Activated CD8-positive, alpha-beta memory T cell treated with anti-CD3 and anti-CD28 coated beads, Interleukin-2, amount 50 U/mL, for 4 hours (primary cell): Measurements from ENCODE around the gene SRD5A1.
A peak's percentile ranks its signal among the peaks of the same experiment; 100 is the strongest.

ENCODE experiments used
- DNase-seq: peaks from one replicate; pipeline ENCODE4 v3.0.0-alpha.2; 2020

Gene SRD5A1

GRCh38 chr5:6714226-6715041 is 81.2 kb downstream of the SRD5A1 start:
- peak; percentile 35 for DNase-seq

- no peak for DNase-seq
Measured at GRCh38 chr5:6715271-6715670, 82.0 kb downstream of the SRD5A1 start.

DNA sequence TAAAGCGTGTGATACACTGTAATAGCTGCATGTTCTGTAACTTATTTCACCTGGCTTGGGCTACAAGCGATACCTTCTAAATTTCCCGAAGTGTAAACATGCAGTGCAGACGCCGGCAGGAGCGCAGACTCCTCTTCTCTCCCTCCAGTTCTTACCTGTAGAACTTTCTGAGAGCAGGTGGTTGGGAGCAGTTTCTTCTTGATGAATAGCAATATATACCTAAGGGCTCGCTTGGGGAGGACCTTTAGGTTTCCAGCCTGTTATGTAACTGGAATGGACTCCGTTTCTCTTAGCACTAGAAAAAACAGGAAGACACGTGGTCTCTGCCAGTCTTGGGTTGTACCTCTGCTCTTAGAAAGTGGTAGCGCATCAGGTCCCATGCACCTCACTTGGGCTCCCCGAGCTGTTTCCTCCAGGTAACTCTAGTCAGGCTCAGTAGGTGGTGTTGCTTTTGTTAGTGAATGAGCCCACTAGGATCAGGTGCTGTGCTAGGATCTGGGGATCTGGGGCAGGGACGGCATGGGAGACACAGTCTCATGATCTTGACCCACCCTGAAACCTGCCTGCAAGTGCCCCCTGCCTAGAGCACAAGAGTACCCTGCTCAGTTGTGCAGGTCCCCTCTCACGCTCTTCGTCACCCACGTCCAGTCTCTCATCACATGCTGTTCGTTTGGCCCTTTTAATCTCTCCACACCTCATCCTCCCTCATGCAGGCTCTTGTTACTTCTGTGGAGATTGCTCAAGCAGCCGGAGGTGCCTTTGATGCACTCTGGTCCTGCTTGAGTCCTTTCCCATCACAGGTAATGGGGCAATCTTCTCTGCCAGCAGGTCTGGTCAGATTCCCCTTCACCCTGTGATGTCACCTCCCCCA is 82.8 kb downstream of the SRD5A1 start:
- DNase-seq = no peak

- no peak for DNase-seq
Measured at GRCh38 chr5:6716629-6717149, 83.4 kb downstream of the SRD5A1 start.

DNA sequence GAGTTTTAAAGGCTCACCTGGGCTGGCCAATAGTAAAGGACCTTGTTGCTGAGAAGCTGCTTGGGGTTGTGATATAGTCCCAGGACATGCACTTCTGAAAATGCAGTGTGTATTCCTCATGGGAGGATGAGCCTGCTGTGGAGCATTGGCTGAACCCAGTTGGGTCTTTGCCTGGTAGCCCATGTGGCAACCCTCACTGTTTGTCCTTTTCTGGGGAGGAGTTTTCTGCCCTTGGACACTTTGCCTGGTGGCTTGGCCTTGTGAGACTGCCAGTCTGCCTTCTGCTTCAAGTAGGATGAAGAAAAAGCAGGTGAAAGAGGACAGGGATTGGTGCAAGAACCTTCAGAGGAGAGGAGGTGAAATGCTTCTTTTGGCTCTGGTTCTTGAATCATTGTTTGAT is 84.0 kb downstream of the SRD5A1 start:
- DNase-seq = no peak

GRCh38 chr5:6717687-6718086 is 84.4 kb downstream of the SRD5A1 start:
- no peak for DNase-seq

DNA sequence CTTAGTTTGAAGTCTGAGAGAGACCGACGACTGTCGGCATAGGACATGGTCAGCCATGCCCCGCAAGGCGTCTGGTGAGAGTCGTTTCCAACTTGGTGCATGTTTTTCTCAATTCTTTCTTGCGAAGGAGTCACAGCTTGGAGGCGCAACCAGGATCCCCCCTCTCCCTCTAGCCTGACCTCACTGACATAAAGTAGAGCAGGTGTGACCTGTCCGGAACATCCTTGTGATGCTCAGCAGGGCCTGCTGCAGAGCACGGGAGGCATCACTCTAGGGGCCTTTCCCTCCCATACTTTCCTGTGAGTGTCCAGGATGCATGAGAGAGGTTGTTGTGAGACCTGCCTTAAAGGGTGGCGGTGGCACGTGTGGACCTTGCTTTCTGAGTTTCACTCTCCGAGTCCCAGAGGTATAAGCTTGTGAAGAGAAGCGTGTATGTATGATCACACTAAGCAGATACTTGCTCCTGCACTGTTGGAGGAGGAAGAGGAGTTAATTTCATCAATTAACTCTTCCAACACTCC is 85.0 kb downstream of the SRD5A1 start:
- no peak for DNase-seq

DNA sequence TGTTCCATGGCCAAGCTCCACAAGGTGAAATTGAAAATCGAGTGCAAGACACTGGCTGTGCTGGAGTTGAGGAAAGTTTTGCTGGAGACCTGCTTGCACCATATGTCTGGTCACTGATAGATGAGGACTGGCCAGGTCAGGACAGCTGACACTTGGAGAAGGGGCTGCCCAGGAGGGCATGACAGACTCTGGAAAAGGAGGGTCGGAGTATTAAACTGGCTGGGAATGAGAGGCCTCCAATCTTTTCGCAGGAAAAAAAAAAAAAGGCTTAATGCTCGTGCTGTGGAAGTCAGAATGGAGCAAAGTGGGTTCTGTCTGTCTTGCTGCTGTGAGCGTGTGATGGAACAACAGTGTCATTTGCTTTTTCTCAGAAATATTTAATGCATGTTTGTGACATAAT is 85.5 kb downstream of the SRD5A1 start:
- DNase-seq = no peak

- DNase-seq = no peak
Measured at GRCh38 chr5:6719417-6719816, 86.2 kb downstream of the SRD5A1 start.

GRCh38 chr5:6719896-6720560 is 86.8 kb downstream of the SRD5A1 start:
- DNase-seq = no peak

GRCh38 chr5:6720561-6720921 is 87.3 kb downstream of the SRD5A1 start:
- no peak for DNase-seq

- no peak for DNase-seq
Measured at GRCh38 chr5:6721442-6721841, 88.2 kb downstream of the SRD5A1 start.

GRCh38 chr5:6722015-6722414 is 88.8 kb downstream of the SRD5A1 start:
- no peak for DNase-seq

DNA sequence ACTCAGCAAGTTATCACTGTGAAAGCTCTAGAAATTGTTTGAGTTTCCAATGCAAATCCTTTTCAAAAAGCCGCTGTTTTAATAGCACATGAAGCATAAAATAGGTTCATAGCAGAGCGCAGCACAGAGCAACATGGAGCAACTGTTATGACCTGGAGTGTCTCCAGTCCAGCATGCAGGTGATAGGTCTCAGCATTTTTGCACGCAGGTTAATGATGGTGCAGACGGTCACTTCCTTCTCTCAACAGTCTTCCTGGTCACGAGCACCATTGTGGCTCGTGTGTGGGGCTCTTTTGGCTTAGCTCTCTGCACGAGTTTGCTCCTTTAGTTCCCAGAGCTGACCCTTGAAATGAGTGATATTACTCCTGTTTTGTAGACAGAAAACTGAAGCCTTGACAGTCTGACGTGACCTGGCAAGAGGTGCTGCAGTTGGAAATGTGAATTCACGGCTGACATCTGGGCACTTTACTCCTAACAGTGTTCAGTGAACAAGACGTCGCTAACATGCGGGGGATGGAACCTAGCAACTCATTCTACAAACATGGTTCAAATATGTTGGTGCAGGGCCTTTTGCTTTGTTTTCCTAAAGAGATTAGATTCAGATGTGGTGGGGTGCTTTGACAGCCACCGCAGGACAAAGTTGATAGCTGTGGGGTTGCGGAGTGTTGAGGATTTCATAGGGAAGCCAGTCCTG is 90.0 kb downstream of the SRD5A1 start:
- DNase-seq = no peak

DNA sequence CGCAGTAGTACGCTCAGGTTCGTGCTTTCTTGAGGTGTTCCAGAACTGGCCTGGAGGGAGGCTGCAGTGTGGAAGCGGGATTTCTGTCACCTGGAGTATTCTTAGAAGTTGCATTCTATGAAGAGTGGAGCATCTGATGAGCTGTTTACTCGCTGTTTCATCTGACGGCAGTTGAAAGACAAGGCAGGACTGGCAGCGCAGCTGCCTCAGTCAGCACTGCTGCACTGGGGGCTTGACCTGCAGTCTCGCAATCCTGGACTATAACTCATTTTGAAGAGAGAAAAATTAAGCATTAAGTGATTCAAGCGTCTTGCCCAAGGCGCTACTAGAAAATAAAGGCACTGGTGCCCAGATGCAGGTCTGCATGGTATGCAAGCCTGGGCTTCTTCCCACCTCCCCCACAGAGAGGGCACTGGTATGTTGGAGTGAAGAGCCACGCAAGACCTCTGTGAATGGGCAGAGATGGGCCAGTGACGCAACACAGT is 90.6 kb downstream of the SRD5A1 start:
- no peak for DNase-seq
